ENCODE data around the gene MYRIP.

Gene MYRIP

GRCh38 chr3:40216471-40216870 lies 407.1 kb downstream of the MYRIP start:
- H3K4me3 ChIP-seq (ENCODE audit: control insufficient read depth, low read depth, low read length), result no peak overlapping the region
- no peak for DNase-seq (ENCODE audit: low read depth)
- TF ChIP-seq CTCF (IDR thresholded peaks at IDR 0.05; ENCODE audit: control insufficient read depth, insufficient read depth, low read depth, low read length, missing control alignments), result no peak

- no peak for TF ChIP-seq CTCF (IDR thresholded peaks at IDR 0.05; ENCODE audit: control insufficient read depth, insufficient read depth, low read depth, low read length, missing control alignments)
- DNase-seq (ENCODE audit: low read depth), result no peak
- no peak overlapping the region for H3K4me3 ChIP-seq (ENCODE audit: control insufficient read depth, low read depth, low read length)
Measured at GRCh38 chr3:40223856-40224255, 414.4 kb downstream of the MYRIP start.

- no peak for TF ChIP-seq CTCF (IDR thresholded peaks at IDR 0.05; ENCODE audit: control insufficient read depth, insufficient read depth, low read depth, low read length, missing control alignments)
- H3K4me3 ChIP-seq (ENCODE audit: control insufficient read depth, low read depth, low read length), result no peak overlapping the region
- DNase-seq (ENCODE audit: low read depth), result no peak
Measured at GRCh38 chr3:40224796-40225515, 415.5 kb downstream of the MYRIP start.

- no peak for TF ChIP-seq CTCF (IDR thresholded peaks at IDR 0.05; ENCODE audit: control insufficient read depth, insufficient read depth, low read depth, low read length, missing control alignments)
- no peak for DNase-seq (ENCODE audit: low read depth)
- H3K4me3 ChIP-seq (ENCODE audit: control insufficient read depth, low read depth, low read length), result no peak overlapping the region
Measured at GRCh38 chr3:40226636-40227035, 417.2 kb downstream of the MYRIP start.

- no peak for TF ChIP-seq CTCF (IDR thresholded peaks at IDR 0.05; ENCODE audit: control insufficient read depth, insufficient read depth, low read depth, low read length, missing control alignments)
- no peak for DNase-seq (ENCODE audit: low read depth)
- no peak overlapping the region for H3K4me3 ChIP-seq (ENCODE audit: control insufficient read depth, low read depth, low read length)
Measured at GRCh38 chr3:40228792-40229350, 419.5 kb downstream of the MYRIP start.

GRCh38 chr3:40229386-40229785 lies 420.0 kb downstream of the MYRIP start:
- TF ChIP-seq CTCF (IDR thresholded peaks at IDR 0.05; ENCODE audit: control insufficient read depth, insufficient read depth, low read depth, low read length, missing control alignments), result no peak
- no peak for DNase-seq (ENCODE audit: low read depth)
- no peak overlapping the region for H3K4me3 ChIP-seq (ENCODE audit: control insufficient read depth, low read depth, low read length)

Data from AG09309 (cell line).